COLO668 (cell line): ENCODE results near the gene BLOC1S3.
A peak's percentile ranks its signal among the peaks of the same experiment; 100 is the strongest.

Experiments used
- DNase-seq: peaks from one replicate; lab custom pipeline; 2025; ENCODE audit not compliant: unreplicated experiment; lab: John Stamatoyannopoulos, UW

Gene BLOC1S3, protein sequence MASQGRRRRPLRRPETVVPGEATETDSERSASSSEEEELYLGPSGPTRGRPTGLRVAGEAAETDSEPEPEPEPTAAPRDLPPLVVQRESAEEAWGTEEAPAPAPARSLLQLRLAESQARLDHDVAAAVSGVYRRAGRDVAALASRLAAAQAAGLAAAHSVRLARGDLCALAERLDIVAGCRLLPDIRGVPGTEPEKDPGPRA

DNA sequence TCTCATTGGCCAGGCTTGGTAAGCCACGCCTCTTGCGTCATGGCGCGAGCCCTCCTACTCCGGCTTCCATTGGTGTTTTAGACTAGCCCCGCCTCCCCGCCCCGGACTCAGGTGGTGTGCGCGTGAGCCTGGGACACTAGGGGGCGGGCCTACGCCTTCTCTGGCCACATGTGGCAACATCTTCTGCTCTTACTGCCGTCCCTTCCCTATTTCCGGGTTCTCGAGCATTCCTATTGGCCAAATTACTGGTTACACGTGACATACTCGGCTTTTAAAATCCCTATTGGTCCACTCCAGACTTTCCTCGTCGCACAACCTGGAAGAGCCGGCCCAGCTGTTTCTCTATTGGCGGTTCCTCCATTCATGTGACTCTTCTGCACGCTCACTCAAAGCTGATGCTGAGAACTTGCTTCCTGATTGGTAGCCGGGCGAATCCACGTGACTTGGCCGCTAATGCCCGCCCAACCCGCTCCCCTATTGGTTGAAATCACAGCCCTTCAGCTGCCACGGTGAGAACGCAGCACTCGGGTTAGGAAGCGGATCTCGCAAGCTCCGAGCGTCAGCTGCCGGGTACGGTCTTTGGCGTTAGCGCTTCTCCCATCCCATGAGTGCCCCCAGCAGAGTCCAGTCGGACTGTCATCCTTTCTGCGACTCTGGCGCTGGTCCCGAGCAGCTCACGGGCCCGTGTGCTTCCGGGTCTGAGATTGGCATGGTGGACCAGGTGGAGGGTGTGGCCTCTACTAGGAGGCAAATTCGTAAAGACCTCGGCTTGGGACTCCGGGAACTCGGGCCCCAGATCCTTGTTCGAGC, at the start of gene BLOC1S3:
Gene BLOC1S3, plus strand, starts transcription at position 523 of the 810 bp plus-strand sequence. CDS start 513 bp downstream, outside the sequence.
- peak; percentile 99 for DNase-seq

DNA sequence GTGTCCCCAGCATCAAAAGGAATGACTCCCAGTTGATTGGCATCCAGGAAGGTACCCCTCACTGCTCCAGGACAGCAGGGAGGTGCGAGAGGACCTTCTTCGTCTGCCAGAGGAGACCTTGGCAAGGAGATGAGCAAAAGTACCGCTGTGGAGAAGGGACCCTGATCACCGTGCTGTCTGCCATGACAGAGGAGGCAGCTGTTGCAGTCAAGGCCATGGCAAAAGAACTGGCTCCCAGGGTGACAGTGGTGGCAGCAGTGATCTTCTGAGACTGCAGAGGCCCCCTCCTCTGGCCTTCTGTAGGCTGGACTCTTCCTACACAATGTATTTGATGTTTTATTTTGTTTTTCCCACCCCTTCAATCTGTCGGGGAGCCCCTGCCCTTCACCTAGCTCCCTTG, 49.8 kb upstream of the BLOC1S3 start:
- DNase-seq, result no peak

GRCh38 chr19:45130236-45130635, 48.3 kb upstream of the BLOC1S3 start:
- no peak for DNase-seq

DNA sequence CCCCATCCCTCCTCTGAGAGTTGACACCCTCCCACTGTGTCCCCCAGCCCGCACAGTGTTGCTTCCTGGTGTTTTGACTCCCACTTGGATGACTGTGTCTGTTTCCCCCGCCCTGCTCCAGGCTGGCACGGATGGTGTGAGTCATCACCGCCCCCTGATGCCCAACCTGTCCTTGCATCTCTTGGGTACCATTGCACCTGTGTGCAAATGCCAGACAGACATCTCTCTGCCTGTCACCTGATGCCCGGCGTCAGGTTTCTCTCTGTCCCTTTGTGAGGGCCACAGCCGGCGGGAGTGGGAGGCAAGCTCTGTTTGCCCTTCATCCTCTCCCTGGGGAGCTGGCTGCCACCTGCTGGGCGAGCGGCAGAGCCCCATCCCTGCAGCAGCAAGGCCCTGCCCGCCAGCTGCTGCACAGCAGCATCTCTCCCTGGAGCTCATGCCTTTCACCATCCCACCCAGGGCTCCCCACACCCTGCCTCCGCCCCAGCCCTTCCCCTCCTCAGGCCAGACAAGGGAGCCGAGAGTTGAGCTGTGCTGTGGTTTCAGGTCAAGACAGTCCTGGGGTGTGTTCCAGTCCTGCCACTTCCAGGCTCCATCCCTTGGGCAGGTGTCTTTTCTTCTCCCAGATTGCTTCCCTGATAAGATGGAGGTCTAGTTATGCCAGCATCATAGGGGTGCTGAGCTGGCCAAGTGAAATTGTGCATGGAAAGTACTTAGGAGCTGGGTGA, 47.5 kb upstream of the BLOC1S3 start:
- peak; percentile 98 for DNase-seq

GRCh38 chr19:45133661-45134060, 44.9 kb upstream of the BLOC1S3 start:
- no peak for DNase-seq

DNA sequence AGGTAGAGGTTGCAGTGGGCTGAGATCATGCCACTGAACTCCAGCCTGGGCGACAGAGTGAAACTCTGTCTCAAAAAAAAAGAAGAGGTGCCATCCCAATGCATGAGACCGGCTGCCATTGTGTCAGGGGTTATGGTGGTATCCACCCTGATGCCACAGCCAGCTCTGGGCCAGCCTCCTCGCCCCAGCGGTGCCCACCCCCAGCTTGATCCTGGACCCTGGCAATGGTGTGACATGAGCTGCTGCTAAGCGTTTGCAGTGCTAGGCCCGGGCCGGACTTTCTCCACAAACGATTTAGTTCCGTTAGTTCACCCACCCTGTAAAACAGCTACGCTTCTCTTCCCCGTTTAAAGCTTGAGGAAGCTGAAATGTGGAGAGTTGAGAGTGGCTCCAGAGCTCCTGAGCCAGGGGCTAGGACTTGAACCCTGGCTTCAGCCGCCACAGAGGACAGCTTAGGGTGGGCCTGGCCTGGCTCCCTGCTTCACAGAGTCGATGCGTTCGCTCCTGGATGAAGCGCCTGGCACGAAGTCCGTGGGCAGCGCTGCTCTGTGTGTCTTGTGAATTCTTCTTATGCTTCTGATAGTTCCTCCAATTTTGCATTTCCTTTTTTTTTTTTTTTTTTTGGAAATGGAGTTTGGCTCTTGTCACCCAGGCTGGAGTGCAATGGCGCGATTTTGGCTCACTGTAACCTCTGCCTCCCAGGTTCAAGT, 43.3 kb upstream of the BLOC1S3 start:
- DNase-seq, result no peak

- DNase-seq, result no peak
Observed at GRCh38 chr19:45136507-45137178, 41.9 kb upstream of the BLOC1S3 start.

DNA sequence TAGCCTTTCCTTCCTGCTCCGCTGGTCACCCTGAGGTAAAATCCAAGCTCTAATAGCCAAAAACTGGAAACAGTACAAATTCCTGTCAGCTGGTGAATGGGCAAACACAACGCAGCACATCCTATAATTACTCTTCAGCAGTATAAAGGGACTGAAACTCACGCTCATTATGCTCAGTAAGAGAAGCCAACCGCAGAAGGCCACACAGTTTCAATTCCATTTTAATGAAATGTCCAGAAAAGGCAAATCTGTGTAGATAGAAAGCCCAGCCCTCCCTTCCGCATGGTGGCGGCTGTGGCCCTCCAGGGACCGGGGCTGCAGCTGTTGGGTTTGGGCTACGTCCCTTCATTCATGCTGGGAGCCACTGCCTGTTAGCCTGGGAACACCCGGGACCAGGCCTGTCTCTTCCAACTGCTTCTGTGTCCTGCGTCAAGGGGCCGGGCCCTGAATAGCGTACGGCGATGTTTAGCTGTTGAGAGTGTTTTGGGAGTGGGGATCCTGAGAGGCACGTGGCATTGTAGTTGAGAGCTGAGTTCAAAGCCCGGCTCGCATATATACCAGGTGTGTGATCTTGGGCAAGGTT, 41.3 kb upstream of the BLOC1S3 start:
- no peak for DNase-seq

- DNase-seq, result no peak
Observed at GRCh38 chr19:45138303-45138751, 40.3 kb upstream of the BLOC1S3 start.

DNA sequence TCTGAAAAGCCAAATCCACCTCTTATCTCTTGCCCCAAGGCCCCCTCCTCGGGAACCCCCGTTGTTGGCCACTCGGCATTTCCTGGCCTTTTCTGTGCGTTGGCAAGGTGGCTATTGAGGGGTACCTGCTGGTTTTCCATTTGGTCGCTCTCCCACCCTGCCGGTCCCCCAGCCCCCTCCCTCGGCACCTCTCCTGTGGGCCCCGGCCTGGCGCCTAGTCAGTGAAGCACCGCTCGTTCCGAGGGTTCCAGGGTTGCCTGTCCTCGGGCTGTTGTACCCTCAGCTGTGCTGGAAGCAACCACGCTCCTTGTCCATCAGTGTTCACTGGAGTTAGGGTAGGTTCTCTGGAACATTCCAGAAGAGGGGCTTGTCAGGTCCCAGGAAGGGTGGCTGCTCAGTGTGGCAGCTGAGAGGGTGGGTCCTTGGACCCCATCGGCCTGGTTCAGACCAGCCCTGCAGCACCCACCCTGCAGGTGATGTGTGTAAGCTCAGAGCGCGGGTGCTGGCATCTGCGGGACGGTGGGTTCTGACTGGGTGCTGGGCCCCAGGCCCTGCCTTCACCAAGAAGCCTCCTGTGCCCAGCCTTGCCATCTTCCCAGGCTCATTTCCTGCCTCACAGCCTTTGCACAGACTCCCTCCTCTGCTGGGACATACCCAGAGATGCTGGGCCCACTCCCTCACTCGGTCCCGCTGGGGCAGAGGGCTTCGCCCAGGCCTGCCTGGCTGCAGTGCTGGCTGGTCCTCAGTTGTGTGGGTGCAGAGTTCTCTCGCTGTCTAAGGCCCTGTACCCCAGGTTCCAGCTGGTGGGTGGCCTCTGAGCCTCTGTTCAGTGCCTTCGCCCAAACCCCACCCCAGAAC, 39.1 kb upstream of the BLOC1S3 start:
- no peak for DNase-seq

- DNase-seq, result no peak
Observed at GRCh38 chr19:45140144-45140503, 38.5 kb upstream of the BLOC1S3 start.

GRCh38 chr19:45140533-45140932, 38.1 kb upstream of the BLOC1S3 start:
- DNase-seq, result no peak

DNA sequence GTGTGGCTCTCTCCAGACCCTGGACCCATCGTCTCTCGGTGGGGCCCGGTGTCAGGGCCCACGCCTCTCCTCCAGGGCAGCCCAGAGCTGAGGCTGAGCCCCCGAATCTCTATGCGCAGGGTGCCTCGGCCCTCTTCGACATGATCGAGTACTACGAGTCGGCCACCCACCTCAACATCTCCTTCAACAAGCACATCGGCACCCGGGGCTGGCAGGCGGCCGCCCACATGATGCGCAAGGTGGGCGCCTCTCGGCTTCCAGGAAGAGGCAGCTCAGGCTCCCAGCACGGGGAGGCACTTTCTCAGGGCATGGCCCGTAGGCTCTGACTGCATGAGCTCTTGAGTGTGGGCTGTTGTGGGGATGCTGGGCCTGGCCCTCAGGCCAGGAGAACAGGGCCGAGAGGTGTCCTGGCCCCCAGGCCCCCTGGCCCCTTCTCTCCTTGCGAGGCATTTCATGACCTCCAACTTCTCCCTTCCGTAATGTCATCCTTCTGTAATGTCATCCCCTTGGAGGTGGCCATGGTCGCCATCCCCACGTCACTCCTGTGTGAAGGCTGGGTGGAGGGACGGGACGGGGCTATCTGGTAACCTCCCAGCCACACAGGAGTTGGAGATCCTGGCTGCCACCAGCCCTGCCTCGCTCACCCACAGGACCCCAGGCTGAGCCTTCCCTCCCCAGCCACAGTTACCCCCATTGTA, 37.2 kb upstream of the BLOC1S3 start:
- no peak for DNase-seq

GRCh38 chr19:45142016-45142725, 36.4 kb upstream of the BLOC1S3 start:
- DNase-seq, result no peak

- DNase-seq, result no peak
Observed at GRCh38 chr19:45142726-45143110, 35.9 kb upstream of the BLOC1S3 start.

DNA sequence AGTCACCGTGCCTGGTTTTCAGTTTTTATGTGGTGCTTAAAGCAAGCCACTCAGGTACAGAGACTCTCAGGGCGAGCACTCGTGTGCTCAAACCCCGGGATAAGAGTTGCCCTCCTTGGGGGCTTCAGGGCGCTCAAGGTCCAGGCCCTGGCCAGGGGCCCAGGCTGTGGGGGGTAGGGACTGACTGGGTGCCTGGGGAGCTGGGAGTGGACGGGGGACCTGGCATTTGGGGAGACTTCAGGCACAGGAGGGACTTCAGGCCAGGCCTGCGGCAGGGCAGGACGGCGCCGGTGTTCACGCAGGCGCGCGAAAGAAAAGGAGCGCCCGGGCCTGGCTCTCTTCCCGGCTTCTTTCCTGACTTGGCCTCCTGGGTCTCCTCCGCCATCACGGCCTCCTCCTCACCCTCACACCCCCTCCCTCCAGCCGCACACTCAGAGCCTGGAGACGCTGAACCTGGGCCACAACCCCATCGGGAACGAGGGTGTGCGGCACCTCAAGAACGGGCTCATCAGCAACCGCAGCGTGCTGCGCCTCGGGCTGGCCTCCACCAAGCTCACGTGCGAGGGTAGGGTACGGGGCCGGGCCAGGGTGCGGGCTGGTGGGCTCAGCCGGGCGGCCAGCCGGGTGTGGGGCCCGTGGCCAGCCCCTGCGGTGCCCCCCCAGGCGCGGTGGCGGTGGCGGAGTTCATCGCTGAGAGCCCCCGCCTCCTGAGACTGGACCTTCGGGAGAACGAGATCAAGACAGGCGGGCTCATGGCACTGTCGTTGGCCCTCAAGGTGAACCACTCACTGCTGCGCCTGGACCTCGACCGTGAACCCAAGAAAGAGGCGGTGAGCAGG, 33.9 kb upstream of the BLOC1S3 start:
- DNase-seq, result no peak
